GM21576 (cell line): ENCODE data around the gene SLC27A3.
"Not testable (repeated sequence)": the region's sequence is repeated elsewhere in the genome, so short reads cannot be mapped to it uniquely, and the experiment has no call there.

Experiments used
- ATAC-seq: cut with Tn5 transposase; IDR thresholded peaks from one replicate; pipeline ENCODE4 v1.9.1; 2021; ENCODE audit warnings: mild to moderate bottlenecking, moderate library complexity; ENCODE audit not compliant: unreplicated experiment

SLC27A3 gene

DNA sequence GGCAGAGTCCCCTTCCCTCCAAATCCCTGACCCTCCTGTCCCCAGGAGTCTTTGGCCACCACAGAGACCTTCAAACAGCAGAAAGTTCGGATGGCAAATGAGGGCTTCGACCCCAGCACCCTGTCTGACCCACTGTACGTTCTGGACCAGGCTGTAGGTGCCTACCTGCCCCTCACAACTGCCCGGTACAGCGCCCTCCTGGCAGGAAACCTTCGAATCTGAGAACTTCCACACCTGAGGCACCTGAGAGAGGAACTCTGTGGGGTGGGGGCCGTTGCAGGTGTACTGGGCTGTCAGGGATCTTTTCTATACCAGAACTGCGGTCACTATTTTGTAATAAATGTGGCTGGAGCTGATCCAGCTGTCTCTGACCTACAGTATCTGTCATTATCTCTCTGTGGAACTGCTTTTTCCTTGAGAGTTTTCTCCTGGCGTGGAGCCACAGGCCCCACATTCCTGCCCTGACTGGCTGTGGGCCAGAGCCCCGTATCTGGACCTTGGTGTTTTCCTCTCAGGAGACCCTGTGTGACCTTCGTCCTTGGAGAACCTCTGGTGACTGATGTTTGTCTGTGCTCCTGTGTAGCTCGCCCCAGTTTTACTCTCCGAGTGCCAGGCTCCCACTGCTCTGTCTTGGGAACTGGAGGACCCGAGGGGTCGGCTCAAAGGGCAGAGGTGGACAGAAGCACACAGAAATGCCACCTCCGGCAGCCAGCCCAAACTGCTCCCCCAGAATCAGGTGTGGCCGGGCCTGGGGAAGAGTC is 4.8 kb downstream of the SLC27A3 start:
- ATAC-seq = no peak

DNA sequence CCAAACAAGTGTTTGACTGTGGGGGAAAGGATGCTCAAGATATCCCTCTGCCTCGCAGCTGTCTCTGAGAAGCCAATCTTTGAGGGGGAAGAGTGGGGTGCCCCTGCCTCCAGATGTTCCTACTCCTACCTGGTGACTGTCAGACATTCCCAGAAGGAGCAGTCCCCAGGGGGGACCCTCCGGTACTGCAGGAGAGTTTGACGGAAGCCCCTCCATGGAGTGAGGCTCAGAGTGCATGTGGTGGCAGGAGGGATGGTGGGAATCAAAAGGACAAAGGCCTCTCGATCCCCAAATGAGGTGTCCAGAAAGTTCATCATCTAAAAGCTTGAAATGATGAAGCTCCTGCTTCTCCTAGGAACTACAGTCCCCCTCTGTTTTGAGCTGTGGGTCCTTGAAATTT is 5.3 kb downstream of the SLC27A3 start:
- no peak for ATAC-seq

DNA sequence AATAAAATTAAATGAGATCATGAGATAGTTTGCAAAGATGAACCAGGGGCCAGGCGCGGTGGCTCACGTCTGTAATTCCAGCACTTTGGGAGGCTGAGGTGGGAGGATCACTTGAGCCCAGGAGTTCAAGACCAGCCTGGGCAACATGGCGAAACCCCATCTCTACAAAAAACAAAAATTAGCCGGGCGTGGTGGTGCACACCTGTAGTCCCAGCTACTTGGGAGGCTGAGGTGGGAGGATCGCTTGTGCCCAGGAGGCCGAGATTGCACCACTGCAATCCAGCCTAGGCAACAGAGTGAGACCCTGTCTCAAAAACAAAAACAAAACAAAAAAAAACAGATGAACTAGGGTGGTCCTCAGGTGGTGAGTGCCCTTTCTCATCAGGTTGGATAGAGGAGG is 7.4 kb downstream of the SLC27A3 start:
- ATAC-seq = not testable (repeated sequence)

DNA sequence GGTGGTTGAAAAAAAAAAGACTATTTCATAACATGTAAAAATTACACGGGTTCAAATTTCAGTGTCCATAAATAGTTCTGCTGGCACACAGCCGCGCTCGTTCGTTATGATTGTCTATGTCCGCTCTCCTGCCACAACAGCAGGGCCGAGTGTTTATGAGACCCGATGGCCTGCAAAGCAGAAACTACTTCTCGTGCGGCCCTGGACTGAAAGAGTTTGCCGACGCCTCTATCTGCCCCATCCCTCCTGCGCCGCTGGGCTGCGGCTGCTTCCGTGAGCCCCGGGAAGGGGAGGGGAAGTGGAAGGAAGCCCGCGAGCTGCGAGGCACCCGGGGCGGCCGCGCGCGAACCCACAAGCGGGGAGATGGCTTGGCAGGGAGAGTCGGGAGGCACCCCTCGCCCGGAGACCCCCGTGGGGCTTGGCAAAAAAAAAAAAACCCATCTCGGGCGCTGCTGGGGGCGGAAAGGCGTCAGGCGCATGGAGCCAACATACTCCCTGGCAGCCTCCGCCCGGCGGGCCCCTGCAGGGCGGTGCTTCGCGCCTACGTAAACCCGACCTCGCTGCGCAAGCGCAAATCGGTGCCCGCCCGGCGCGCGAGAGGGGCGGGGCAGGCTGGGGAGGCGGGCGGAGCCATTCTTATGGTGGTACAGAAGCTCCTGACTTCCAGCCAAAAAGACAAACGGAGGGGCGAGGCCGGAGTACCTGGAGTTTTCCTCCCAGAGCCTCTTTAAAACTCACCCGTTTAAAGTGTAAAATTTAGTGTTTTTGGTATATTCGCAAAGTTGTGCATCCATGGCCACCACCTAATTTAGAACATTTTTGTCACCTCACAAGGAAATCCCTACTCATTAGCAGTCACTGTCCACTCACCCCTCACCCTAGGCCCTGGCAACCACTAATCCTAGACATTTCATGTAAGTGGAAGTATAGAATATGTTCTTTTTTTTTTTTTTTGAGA is 8.3 kb downstream of the SLC27A3 start:
- ATAC-seq = peak; percentile 81

DNA sequence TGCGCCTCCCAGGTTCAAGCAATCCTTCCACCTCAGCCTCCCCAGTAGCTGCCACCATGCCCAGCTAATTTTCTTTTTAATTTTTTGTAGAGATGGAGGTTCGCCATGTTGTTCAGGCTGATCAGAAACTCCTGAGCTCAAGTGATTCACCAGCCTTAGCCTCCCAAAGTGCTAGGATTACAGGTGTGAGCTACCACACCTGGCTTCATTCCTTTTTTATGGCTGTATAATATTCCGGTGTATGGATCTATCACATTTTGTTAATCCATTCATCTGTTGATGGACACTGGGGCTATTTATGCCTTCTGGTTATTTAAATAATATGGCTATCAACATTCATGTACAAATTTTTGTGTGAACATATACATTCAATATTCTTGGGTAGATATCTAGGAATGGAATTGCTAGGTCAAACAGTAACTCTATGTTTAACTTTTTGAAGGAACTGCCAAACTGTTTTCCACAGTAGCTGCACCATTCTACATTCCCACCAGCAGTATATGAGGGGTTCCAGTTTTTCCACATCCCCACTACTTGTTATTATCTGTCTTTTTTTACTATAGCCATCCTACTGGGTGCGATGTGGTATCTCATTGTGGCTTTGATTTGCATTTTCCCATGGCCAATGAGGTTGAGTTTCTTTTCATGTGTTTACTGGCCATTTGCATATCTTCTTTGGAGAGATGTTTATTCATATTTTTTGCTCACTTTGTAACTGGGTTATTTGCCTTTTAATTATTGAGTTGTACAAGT is 11.0 kb downstream of the SLC27A3 start:
- ATAC-seq = no peak

DNA sequence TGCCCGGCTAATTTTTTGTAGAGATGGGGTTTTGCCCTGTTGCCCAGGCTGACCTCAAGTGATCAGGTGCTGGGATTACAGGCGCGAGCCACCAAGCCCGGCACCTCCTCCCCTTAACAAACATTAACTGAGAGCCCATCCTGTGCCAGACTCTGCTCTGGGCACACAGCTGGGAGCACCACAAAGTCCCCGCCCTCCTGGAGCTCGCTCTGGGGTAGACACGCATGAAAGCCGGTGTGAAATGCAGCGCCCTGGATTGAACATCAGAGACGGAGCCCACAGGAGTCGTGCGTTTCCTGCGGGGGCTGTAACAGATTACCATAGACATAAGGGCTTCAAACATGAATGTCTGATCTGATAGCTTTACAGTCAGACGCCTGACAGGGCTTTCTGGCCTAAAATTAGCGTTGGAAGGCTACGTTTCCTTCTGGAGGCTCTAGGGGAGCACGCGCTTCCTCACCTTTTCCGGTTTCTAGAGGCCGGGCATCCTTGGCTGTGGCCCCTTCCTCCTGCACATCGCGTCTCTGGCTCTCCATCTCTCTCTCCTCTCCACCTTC is 14.3 kb downstream of the SLC27A3 start:
- no peak for ATAC-seq

DNA sequence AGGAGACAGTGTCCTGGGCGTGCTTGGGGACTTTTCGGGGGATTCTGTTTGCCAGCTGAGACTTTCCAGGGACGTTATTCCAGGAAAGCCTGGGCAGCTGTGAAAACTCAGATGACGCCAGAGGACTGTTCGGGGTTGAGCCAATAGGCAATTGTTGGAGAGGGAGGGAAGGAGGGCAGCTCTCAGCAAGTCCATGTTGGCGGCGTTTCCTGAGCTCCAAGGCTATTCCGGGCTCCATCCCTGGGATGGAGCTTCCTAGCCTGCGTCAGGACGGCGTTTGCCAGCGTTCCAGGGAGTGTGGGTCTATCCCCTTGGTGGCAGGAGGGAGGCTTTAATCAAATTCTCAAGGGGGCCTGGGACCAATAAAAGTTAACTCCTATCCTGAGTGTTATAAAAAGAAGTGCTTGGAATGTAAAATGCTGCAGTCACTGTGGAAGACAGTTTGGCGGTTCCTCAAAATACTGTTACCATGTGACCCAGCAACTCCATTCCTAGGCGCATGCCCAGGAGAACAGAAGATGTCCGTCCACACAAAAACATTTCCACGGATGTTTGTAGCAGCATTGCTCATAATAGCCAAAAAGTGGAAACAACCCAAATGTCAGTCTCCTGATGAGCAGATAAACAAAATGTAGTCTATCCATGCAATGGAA is 15.2 kb downstream of the SLC27A3 start:
- no peak for ATAC-seq

DNA sequence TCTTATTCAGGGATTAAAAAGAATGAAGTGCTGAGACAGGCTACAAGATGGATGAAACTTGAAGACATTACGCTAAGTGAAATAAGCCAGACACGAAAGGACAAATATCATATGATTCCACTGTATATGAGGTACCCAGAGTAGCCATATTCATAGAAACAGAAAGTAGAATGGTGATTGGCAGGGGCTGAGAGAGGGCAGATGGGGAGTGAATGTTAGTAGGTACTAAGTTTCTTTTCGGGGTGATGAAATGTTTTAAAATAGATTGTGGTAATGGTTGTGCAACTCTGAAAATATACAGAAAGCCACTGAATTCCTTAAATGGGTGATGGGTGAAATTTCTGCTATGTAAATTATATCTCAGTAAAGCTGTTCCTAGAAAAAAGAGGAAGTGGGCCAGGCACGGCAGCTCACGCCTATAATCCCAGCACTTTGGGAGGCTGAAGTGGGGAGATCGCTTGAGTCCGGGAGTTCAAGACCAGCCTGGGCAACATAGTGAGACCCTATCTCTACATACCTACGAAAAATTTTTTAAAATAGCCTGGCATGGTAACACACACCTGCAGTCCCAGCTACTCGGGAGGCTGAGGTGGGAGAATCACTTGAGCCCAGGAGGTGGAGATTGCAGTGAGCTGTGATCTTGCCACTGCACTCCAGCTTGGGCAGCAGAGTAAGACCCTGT is 15.9 kb downstream of the SLC27A3 start:
- peak; percentile 83 for ATAC-seq

DNA sequence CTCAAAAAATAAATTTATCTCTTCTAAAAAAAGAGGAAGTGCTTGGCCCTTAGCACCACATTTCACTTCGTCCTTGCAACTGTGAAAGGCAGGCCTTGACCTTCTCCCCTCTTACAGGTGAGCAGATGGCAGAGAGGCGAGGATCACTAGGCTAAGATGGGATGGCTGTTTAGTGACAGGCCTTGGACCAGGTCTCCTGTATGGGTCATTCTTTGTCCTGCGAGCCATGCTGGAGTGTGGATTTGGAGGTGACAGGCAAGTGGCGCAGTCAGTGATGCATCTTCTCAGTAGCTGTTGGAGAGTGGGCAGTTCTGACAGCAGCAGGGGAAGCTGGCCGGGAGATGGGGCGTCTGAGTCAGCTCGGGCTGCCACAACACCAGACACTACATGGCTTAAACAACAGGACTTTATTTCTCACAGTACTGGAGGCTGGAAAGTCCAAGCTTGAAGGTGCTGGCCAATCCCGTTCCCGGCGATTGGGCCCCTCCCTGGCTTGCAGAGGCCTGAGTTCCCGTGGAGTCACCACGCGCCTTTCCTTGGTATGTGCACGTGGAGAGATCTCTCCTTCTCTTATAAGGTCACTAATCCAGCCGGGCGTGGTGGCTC is 16.5 kb downstream of the SLC27A3 start:
- ATAC-seq = peak; percentile 11

DNA sequence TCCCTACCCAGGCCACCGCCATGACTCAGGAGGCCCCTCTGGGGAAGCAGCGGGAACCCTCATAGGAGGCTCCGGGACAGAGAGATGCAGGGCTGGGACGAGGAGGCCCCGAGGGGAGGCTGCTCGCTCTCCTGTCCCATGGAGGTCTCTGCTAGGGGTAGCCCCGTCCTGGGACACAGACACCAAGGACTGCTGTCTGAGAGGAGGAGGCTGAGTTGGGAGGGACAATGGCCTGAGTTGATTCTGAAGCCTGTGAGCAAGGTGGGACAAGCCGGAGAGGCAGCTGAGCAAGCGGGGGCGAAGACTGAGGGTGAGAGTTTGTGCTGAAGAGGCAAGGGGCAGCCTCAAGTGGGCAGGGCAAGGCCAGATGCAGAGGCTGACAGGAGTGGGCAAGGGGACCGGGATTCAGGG is 17.4 kb downstream of the SLC27A3 start:
- no peak for ATAC-seq

DNA sequence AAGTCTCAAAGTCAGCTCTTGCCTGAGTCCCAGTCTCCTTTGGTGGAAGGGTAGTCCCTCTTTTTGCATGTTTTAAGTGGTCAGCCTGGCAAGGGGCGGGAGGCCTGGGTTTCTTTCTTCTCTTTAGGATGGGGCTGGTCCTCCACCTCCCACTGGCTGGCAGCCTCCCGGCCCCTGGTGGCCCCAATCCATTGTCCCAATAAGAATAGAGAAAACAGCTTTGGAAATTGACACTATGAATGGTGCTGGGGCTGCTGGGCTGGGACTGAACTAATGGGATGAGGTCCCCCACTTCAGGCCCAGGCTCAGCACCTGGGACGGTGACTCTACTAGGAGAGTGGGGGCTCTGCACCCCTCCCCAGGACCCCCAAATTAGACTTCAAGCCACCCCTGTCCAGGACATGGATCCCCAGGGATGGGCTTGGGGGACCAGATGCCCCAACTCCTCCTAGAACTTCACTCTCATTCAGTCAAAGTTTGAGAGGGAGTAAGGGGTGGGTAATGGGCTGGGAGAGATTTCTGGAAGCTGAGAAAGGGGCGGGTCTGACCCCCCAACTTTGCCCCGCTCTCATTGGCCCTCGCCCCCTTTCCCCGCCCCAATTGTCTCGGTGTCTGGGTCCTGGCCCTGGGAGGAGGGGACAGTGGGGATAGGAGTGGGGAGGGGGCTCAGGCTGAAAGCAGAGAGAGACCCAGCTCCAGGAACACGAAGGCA is 18.2 kb downstream of the SLC27A3 start:
- ATAC-seq = no peak

DNA sequence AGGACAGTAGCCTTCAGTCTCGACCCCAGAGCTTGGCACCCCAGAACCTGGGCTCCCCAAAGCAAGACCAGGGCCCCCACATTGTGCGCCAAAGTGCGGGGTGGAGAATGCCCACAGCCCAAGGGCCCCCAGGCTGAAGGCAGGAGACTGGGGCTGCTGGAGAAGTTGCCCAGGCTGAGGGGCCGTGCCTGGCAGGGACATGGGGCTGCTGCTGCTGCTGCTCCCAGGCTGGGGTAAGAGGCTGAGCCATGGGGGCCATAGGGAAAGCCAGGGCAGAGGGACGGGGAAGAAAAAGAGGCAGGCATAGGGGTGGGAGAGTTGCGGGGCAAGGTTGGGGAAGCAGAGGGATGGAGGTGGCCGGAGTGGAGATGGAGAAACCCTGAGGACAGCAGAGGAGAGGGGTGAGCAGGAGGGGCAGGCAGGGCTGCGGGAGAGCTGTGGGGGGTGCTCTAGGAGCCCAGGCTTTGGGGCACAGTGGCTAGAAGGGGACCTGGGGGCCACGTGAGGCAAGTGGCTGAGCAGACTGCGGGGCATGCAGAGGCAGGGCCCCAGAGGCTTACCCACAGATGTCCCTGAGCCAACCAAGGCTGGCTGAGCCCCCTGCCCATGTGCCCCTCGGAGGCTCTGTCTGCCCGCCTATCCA is 18.9 kb downstream of the SLC27A3 start:
- ATAC-seq = no peak

DNA sequence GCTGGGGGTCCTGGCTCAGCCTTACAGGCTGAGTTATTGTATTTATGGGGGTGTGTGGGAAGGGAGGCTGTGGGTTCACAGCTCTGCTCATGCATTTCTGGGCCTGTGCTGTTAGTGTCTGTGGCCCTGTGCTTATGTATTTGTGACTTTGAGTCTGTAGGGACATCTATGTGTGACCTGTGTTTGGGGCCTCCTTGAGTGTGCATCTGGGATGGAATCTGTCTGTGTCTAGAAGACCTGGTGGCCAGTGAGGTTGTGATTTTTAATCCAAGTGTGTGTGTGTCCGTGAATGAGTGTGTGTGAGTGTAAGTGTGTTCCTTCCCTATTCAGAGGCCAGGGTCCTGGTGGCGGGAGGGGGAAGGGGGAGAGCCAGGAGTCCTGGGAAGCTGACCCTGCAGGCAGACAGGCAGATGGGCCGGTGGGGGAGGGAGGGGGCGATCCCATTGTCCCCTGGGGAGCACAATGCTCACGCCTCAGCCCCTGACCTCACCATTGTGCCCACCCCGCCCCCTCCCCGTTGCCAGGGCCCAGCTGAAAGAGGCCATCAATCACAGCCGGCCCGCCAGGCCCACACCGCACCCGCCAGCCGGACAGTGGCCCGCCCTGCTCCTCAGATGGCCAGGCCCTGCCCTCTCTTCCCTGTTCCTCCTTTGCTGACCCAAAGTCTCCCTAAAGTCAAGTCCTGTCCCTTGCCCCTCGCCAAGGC is 19.6 kb downstream of the SLC27A3 start:
- ATAC-seq = no peak

DNA sequence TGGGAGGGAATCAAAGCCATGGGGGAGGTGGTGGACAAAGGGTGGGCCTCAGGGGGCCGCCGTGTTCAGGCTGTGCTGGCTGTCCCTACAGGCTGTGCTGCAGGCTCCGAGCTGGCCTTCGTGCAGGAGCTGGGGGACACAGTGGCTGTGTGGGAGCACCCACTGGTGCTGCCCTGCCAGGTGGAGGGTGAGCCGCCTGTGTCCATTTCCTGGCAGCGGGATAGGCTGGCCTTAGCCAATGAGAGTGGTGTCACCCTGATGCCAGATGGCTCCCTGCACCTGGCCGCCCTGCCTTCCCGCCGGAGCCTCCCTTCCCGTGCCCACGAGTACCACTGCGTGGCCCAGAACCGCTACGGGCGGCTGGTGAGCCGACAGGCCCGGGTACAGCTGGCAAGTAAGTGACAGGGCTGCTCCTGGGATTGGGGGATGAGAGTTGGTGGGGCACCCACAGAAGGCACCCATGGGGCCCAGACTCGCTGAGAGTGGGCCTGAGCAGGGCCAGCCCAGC is 20.2 kb downstream of the SLC27A3 start:
- ATAC-seq = no peak

DNA sequence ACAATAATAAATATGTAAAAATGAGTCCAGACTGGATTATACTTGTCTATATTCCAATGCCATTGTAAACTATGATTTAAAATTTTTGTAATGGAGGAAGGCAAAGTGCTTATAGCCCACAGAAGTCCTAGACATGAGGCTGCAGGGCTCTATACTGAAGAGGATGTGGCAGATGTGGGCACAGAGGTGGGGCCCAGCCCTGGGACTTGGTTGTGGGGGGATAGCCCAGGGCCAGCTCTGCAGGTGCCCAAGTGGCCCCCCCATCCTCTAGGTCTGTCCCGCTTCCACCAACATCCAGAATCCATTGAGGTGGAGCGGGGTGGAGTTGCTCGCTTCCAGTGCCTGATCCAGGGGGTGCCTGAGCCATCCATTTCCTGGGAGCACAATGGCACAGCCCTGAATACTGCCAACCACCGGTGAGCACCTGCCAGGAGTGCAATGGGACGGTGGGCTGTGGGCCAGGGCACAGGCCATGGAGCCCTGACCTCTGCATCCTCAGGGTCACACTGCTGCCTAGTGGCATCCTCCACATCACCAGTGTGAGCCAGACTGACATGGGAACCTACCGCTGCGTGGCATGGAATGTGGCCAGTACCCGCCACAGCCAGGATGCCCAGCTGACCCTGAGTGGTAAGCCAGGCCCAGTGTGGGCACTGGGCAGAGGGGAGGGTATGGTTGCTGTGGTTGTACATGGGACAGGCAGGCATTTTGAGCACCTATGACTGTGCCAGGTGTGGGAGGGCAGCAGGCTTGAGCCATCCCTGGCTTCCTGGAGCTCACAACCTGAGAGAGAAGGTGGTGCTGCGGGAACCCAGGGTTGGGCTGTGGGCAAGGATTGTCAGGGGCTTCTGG is 21.0 kb downstream of the SLC27A3 start:
- no peak for ATAC-seq

DNA sequence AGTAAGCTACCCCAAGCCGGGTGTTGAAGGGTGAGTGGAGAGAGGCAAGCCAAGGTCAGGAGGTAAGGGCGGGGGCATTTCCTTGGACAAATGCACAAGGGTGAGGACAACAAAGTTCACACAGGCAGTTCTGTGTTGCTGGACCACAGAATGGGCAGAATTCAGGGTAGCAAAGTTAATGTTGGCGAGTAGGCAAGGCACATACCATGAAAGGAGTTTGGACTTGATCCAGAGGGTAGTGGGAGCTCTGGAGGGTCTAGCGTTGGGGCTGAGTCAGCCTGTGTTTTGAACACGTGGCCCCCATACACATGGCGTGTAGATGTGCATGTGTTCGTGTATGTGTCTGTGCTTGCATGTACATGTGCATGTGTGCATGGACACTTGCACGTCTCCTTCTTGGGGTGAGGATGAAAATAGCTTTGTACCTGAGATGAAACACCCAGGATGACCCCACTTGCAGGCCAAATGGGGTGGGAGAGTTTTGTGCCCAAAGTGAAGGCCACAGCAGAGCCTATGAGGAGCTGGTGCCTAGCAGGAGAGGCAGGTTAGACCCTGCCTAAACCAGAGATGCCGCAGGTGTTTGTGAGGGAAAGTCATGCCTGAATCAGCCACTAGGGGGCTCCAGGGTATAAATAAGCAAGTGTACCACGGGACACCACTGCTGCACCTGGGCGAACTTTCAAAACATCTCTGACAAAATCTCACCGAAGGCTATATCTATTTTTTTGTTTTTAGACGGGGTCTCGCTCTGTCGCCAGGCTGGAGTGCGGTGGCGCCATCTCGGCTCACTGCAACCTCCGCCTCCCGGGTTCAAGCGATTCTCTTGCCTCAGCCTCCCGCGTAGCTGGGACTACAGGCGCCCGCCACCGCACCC is 21.8 kb downstream of the SLC27A3 start:
- peak; percentile 43 for ATAC-seq
